ENCODE data around the gene CC2D2B. TPM values are rescaled to one million over a fixed set of nuclear protein-coding genes. Genes with fewer than 3 reads are reported as not detected.

CC2D2B gene
- total RNA-seq, 3 donors from 2014 or later (not counting 1 experiment from before 2014, with no cell fraction given), result 0.14 to 0.68 TPM; not detected in 1

DNA sequence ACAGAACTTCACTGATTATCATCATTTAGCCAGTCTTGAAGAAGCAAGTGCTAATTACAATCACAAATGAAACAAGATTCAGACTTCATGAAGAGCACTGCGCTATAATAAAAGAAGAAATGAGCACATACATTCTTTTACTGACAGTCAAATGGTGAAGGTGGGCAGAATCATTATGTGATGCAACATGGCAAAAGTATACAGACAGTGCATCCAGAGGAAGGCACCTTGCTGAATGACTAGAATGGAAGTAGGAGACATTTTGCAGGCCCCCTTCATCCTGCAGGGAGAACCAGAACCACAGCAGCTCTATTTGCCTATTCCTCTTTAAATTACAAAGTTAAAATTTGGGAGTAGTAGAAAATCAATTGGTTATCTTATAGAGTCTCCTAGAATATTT, 31.0 kb upstream of the CC2D2B start:
- Histone ChIP-seq H3K27me3 (ENCODE audit: control insufficient read depth, insufficient read depth, low read length) (no peaks in the 10 kb centered on the region), H3K9me3 (ENCODE audit: control insufficient read depth, insufficient read depth, low read length) (no peaks in the 10 kb centered on the region), H3K27ac (ENCODE audit: low read length) (no peak overlapping the region), H3K4me1 (ENCODE audit: control insufficient read depth, insufficient read depth, low read length) (no peaks in the 10 kb centered on the region), H3K36me3 (ENCODE audit: control insufficient read depth, insufficient read depth, low read length) (no peaks in the 10 kb centered on the region), H3K4me3 (ENCODE audit: low read length) (no peak overlapping the region)
- DNase-seq (no peak), ATAC-seq (no peak)
- intact Hi-C loops (cut with micrococcal nuclease), result no loop called here
- H3K9me3 Mint-ChIP-seq, result no peaks in the 10 kb centered on the region
- TF ChIP-seq, protein P1, sequence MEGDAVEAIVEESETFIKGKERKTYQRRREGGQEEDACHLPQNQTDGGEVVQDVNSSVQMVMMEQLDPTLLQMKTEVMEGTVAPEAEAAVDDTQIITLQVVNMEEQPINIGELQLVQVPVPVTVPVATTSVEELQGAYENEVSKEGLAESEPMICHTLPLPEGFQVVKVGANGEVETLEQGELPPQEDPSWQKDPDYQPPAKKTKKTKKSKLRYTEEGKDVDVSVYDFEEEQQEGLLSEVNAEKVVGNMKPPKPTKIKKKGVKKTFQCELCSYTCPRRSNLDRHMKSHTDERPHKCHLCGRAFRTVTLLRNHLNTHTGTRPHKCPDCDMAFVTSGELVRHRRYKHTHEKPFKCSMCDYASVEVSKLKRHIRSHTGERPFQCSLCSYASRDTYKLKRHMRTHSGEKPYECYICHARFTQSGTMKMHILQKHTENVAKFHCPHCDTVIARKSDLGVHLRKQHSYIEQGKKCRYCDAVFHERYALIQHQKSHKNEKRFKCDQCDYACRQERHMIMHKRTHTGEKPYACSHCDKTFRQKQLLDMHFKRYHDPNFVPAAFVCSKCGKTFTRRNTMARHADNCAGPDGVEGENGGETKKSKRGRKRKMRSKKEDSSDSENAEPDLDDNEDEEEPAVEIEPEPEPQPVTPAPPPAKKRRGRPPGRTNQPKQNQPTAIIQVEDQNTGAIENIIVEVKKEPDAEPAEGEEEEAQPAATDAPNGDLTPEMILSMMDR (IDR thresholded peaks at IDR 0.05), result no peak
- no peaks in the 10 kb centered on the region for H3K27me3 Mint-ChIP-seq (ENCODE audit: low read depth in 2 of 2)
- no peaks in the 10 kb centered on the region for H3K4me1 Mint-ChIP-seq
- no peaks in the 10 kb centered on the region for H3K36me3 Mint-ChIP-seq
- H3K4me3 Mint-ChIP-seq, result no peak overlapping the region
- no CpG with 5 or more reads among the region's 1 CpG for WGBS (ENCODE audit: insufficient coverage)
- H3K27ac Mint-ChIP-seq, result no peak overlapping the region

DNA sequence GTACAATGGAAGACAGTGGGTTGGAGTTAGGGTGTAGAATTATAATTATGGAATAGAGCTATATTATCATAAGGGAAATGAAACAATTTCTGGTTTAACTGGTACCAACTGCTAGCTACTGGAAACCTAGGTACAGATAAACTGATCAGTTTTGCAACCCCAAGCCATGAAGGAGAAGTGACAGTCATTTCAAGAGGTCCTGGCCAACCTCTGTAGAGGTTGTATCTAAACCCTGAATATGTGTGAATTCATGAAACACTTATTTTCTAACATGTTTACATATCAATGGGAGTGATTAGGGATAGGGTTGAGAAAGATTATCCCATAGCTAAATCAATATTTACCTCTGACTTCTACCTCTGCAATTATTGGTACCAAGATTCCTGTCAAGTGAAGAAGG, 29.9 kb upstream of the CC2D2B start:
- no peaks in the 10 kb centered on the region for H3K4me1 Mint-ChIP-seq
- no peaks in the 10 kb centered on the region for H3K36me3 ChIP-seq (ENCODE audit: control insufficient read depth, insufficient read depth, low read length)
- H3K9me3 Mint-ChIP-seq, result no peaks in the 10 kb centered on the region
- no peak for ATAC-seq
- H3K27ac Mint-ChIP-seq, result no peak overlapping the region
- H3K4me3 ChIP-seq (ENCODE audit: low read length), result no peak overlapping the region
- H3K27me3 ChIP-seq (ENCODE audit: control insufficient read depth, insufficient read depth, low read length), result no peaks in the 10 kb centered on the region
- no peak overlapping the region for H3K4me3 Mint-ChIP-seq
- no peak for DNase-seq
- no peaks in the 10 kb centered on the region for H3K27me3 Mint-ChIP-seq (ENCODE audit: low read depth in 2 of 2)
- H3K36me3 Mint-ChIP-seq, result no peaks in the 10 kb centered on the region
- no peak overlapping the region for H3K27ac ChIP-seq (ENCODE audit: low read length)
- no peaks in the 10 kb centered on the region for H3K9me3 ChIP-seq (ENCODE audit: control insufficient read depth, insufficient read depth, low read length)
- H3K4me1 ChIP-seq (ENCODE audit: control insufficient read depth, insufficient read depth, low read length), result no peaks in the 10 kb centered on the region
- TF ChIP-seq, protein P1 (IDR thresholded peaks at IDR 0.05), result no peak
- intact Hi-C loops (cut with micrococcal nuclease), result no loop called here

DNA sequence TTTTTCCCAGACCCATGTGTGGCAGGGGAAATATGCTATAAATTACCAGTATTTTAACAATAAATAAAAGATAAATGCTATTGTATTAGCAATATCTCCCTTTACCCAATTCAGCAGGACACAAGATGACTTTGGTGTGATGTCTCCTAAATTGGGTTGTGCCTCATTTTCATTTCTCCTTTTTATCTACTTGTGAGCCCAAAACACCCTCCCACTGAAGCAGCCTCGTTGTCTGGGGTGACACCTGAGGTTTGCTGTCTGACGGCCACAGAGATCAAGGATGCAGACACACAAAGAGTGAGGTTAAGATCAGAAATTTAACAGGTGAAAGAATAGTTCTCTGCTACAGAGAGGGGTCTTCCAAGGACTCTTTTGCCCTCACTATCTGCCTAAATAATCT, 27.1 kb upstream of the CC2D2B start:
- H3K9me3 ChIP-seq (ENCODE audit: control insufficient read depth, insufficient read depth, low read length), result no peaks in the 10 kb centered on the region
- TF ChIP-seq, protein P1 (IDR thresholded peaks at IDR 0.05), result no peak
- ATAC-seq (no peak), DNase-seq (no peak)
- no peaks in the 10 kb centered on the region for H3K36me3 ChIP-seq (ENCODE audit: control insufficient read depth, insufficient read depth, low read length)
- H3K4me1 Mint-ChIP-seq, result no peaks in the 10 kb centered on the region
- H3K27me3 Mint-ChIP-seq (ENCODE audit: low read depth in 2 of 2), result no peaks in the 10 kb centered on the region
- no peaks in the 10 kb centered on the region for H3K9me3 Mint-ChIP-seq
- no peaks in the 10 kb centered on the region for H3K36me3 Mint-ChIP-seq
- no peak overlapping the region for H3K27ac Mint-ChIP-seq
- H3K4me1 ChIP-seq (ENCODE audit: control insufficient read depth, insufficient read depth, low read length), result no peaks in the 10 kb centered on the region
- intact Hi-C loops (cut with micrococcal nuclease), result no loop called here
- no peaks in the 10 kb centered on the region for H3K27me3 ChIP-seq (ENCODE audit: control insufficient read depth, insufficient read depth, low read length)
- no peak overlapping the region for H3K27ac ChIP-seq (ENCODE audit: low read length)
- no peak overlapping the region for H3K4me3 Mint-ChIP-seq
- WGBS (ENCODE audit: insufficient coverage), result 56% methylated on average over 2 of the region's 2 CpGs
- H3K4me3 ChIP-seq (ENCODE audit: low read length), result no peak overlapping the region

DNA sequence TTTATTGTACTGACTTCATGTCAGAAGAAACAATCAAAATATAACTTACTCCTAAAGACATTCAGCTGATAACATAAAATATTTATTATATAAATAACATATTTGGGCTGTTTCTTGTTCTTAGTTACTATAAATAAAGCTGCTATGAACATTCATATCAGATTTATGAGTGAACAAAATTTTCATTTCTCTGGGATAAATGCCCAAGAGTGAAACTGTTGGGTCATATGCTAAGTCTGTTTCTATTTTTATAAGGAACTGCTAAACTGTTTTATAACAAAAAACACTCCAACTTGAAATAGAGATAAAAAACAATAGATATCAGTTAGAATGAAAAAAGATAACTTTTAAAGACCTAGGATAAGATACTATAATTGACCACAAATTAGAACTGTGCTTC, 26.5 kb upstream of the CC2D2B start:
- no peaks in the 10 kb centered on the region for H3K4me1 ChIP-seq (ENCODE audit: control insufficient read depth, insufficient read depth, low read length)
- H3K36me3 ChIP-seq (ENCODE audit: control insufficient read depth, insufficient read depth, low read length), result no peaks in the 10 kb centered on the region
- Mint-ChIP-seq H3K9me3 (no peaks in the 10 kb centered on the region), H3K4me3 (no peak overlapping the region), H3K36me3 (no peaks in the 10 kb centered on the region), H3K27me3 (ENCODE audit: low read depth in 2 of 2) (no peaks in the 10 kb centered on the region), H3K27ac (no peak overlapping the region), H3K4me1 (no peaks in the 10 kb centered on the region)
- no peak overlapping the region for H3K27ac ChIP-seq (ENCODE audit: low read length)
- ATAC-seq, result no peak
- TF ChIP-seq, protein P1 (IDR thresholded peaks at IDR 0.05), result no peak
- no peaks in the 10 kb centered on the region for H3K27me3 ChIP-seq (ENCODE audit: control insufficient read depth, insufficient read depth, low read length)
- no peaks in the 10 kb centered on the region for H3K9me3 ChIP-seq (ENCODE audit: control insufficient read depth, insufficient read depth, low read length)
- H3K4me3 ChIP-seq (ENCODE audit: low read length), result no peak overlapping the region
- no peak for DNase-seq
- intact Hi-C loops (cut with micrococcal nuclease), result no loop called here

Measured in natural killer cell (primary cell).